WTC11 (cell line): ENCODE results near the gene ORC4.

ENCODE experiments used
- RORB ChIP-seq: fragments of 250-450 bp; sonication (Bioruptor Pico); IDR thresholded peaks from 2 replicates; pipeline ENCODE4 v1.9.0; 2021; ENCODE audit warnings: mild to moderate bottlenecking
- TF ChIP-seq, protein P1 (sequence below): sonication (generic); formaldehyde crosslinking; IDR thresholded peaks from 2 replicates; pipeline ENCODE4 v1.8.1; 2023; ENCODE audit warnings: mild to moderate bottlenecking, missing genetic modification reagents, moderate library complexity
- TF ChIP-seq, protein P2 (sequence below): sonication (generic); formaldehyde crosslinking; conservative IDR thresholded peaks from 2 replicates; pipeline ENCODE4 v1.8.1; 2022; ENCODE audit warnings: mild to moderate bottlenecking, missing genetic modification reagents

DNA sequence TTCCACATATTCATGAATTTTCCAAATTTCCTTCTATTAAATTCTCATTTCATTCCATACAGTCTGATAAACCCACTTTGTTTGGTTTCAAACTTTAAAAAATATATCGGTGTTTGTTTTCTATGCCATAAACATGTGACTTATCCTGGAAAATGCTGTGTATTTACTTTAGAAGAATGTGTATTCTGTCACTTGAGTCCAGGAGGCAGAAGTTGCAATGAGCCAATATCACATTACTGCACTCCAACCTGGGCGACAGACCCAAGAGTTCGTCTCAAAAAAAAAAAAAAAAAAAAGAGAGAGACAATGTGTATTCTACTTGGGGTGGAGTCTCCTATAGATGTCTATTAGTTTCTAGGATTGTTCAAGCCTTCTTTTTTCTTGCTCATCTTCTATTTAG is 32.1 kb upstream of the ORC4 start:
- no peak for TF ChIP-seq RORB
- TF ChIP-seq, protein P1, sequence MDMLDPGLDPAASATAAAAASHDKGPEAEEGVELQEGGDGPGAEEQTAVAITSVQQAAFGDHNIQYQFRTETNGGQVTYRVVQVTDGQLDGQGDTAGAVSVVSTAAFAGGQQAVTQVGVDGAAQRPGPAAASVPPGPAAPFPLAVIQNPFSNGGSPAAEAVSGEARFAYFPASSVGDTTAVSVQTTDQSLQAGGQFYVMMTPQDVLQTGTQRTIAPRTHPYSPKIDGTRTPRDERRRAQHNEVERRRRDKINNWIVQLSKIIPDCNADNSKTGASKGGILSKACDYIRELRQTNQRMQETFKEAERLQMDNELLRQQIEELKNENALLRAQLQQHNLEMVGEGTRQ (CRISPR knock-in tag), result no peak
- TF ChIP-seq, protein P2, sequence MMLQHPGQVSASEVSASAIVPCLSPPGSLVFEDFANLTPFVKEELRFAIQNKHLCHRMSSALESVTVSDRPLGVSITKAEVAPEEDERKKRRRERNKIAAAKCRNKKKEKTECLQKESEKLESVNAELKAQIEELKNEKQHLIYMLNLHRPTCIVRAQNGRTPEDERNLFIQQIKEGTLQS, result no peak
